Pancreas (tissue), 10 donors: Measurements from ENCODE around the gene MRPS5. TPM values are rescaled to one million over a fixed set of nuclear protein-coding genes. Genes with fewer than 3 reads are reported as not detected.

Experiments used
- ATAC-seq, 4 donors: fragments of 200-7000 bp; cut with Tn5 transposase; one replicate each; pipeline versions ENCODE4 v1.8.0 to v1.9.1; 2020; ENCODE audit warnings: mild to moderate bottlenecking in 4 of 4, moderate library complexity in 4 of 4
- DNase-seq, 6 donors: peaks; one replicate each; pipeline ENCODE4 v3.0.0-alpha.2; 2020
- FAIRE-seq: peaks from 2 replicates; lab custom pipeline; 2012; peaks lifted over from hg19 to GRCh38; lab: Jason Lieb, UNC
- H3K27ac ChIP-seq, 4 donors: fragments of 200-600 bp; sonication (generic); 1 replicate in 3 of 4; 2 replicates in 1 of 4; pipeline versions ENCODE4 v1.5.0 to v1.8.0; 2020
- H3K27me3 ChIP-seq, 4 donors: fragments of 200-600 bp; one replicate each; pipeline ENCODE4 v1.8.0; 2021
- H3K36me3 ChIP-seq, 3 donors: fragments of 200-600 bp; sonication (generic) in 1 of 3; one replicate each; pipeline versions ENCODE4 v1.5.0 to v1.8.0; 2020 to 2021
- H3K4me1 ChIP-seq, 3 donors: fragments of 200-600 bp; one replicate each; pipeline ENCODE4 v1.8.0; 2021
- H3K4me3 ChIP-seq, 4 donors: fragments of 200-600 bp; sonication (generic) in 2 of 4; one replicate each; pipeline versions ENCODE4 v1.5.0 to v1.8.0; 2020 to 2021
- H3K9me3 ChIP-seq, 4 donors: fragments of 200-600 bp; one replicate each; pipeline ENCODE4 v1.8.0; 2021
- WGBS, 2 donors: extraction: QIAGEN DNeasy Blood & Tissue Kit; methylation state at CpG; one replicate each; pipeline ENCODE4 v1.1.7; 2013; 5-methylcytosine and 5-hydroxymethylcytosine counted together
- intact Hi-C, 3 donors: fragments of 100-400 bp; cut with DNase I; formaldehyde crosslinking; loops; one replicate each; pipeline versions ENCODE4 v1.11.1 to v1.14.2; 2022
- polyA plus RNA-seq, 2 donors: library from polyadenylated mRNA; stranded (reverse); fragments of 200-250 nt; gene quantifications; one replicate each; pipeline ENCODE4 v1.2.3, GENCODE V29; 2013
- total RNA-seq, 6 donors: library from RNA; stranded (reverse); fragmentation: NEBNext Ultra II Directional in 4 of 6; extraction: Animal tissue kit (Norgen Biotek cat#: 25700) in 4 of 6; gene quantifications; one replicate each; pipeline versions ENCODE4 v1.2.1 to v1.2.4, GENCODE V29; 2021 to 2023
- TF ChIP-seq, protein P1 (sequence below), 4 donors: fragments of 200-600 bp; sonication (generic) in 3 of 4; IDR thresholded peaks; one replicate each; pipeline versions ENCODE4 v1.5.0 to v1.8.0; 2021; ENCODE audit warnings: antibody characterized with exemption in 4 of 4
- donor health status: healthy with polysubstance abuse.
- donor health status: DM: no; HTN: no; CAD: no; lungs with moderate emphysema.
- donor health status: DM: no; HTN: no; CAD: no.
- donor health status: control.
- donor health status: control.
- donor health status: Bipolar disorder and iron deficiency.
- donor health status: DM: yes; HTN: yes; CAD: no.
- donor health status: DM: no; HTN: no; CAD: no.
- donor health status: DM: no; HTN: no; CAD: no.
- donor health status: DM: yes; HTN: yes; CAD: no.

MRPS5 gene
- total and polyA plus RNA-seq, 8 donors, result 14.8 to 55.2 (median 19.9) TPM

DNA sequence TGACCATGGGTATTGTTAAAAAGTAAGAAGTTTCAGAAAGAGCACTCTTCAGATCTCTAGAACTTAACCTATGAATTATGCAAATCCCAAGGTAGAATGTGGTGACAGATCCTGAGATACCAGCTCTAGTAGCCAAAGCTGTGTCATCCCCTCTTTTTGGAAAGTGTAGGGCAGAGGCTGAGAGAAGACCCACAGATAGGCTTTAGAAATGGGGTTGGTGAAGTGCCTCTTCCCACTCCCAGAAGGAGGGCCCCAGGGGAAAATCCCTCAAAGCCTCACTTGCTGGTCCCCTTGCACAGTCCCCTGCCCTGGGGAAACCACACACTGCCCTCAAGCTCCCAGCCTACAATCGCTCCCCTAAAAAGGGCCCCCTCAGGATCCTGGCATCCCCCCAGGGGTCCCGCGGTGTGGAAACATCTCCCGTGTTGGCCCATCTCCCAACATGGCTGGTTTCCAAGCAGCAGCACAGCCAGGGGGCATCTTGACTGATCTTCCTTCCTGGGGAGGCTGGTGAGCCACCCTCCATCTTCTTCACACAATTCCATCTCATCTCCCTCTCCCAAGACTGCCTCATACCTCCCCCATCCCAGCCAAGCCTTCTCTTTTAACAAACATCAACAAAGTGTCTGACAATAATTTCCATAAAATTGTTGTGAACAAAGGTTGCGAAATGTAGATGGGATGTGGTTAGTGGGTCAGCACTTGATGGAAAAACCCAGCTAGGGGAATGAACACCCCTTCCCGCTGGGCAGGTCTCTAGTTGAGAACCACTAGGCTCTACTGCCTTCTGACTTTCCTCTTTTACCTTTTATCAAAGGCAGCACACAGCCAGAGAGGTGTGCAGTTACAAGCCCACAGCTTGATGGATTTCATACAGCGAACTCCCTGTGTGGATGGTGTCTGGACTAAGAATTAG is 71.0 kb downstream of the MRPS5 start:
- 58 to 60% methylated on average over 7 of the region's 7 CpGs for WGBS, 2 donors
- Histone ChIP-seq H3K36me3 (no peaks in the 10 kb centered on the region), H3K4me1 (no peaks in the 10 kb centered on the region), H3K27me3 (no peaks in the 10 kb centered on the region), H3K4me3 (no peak overlapping the region), H3K27ac (no peak overlapping the region), H3K9me3 (no peaks in the 10 kb centered on the region)
- no peak for ATAC-seq
- no peak for FAIRE-seq
- TF ChIP-seq, protein P1, sequence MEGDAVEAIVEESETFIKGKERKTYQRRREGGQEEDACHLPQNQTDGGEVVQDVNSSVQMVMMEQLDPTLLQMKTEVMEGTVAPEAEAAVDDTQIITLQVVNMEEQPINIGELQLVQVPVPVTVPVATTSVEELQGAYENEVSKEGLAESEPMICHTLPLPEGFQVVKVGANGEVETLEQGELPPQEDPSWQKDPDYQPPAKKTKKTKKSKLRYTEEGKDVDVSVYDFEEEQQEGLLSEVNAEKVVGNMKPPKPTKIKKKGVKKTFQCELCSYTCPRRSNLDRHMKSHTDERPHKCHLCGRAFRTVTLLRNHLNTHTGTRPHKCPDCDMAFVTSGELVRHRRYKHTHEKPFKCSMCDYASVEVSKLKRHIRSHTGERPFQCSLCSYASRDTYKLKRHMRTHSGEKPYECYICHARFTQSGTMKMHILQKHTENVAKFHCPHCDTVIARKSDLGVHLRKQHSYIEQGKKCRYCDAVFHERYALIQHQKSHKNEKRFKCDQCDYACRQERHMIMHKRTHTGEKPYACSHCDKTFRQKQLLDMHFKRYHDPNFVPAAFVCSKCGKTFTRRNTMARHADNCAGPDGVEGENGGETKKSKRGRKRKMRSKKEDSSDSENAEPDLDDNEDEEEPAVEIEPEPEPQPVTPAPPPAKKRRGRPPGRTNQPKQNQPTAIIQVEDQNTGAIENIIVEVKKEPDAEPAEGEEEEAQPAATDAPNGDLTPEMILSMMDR (IDR thresholded peaks at IDR 0.05), result no peak
- intact Hi-C loops, result no loop called here
- DNase-seq, result no peak

DNA sequence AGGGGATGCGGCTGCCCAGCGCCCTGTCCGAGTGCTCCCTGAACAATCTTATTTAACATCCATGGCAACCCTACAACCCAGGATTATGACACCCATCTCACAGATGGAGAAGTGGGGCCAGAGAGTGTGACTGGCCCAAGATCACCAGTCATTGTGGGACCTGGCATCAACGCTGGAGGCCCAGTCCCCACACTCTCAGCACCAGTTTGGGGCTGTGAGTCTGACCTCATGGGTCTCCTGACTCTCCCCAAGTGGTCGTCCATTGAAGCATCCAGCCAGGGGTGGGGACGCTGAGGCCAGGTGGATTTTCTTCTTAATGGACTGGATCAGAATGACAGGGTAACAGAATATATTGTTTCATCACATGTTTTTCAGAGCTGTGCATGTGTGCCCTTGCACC is 71.6 kb downstream of the MRPS5 start:
- Histone ChIP-seq H3K36me3 (no peaks in the 10 kb centered on the region), H3K27ac (no peak overlapping the region), H3K4me1 (no peaks in the 10 kb centered on the region), H3K9me3 (no peaks in the 10 kb centered on the region), H3K4me3 (no peak overlapping the region), H3K27me3 (no peaks in the 10 kb centered on the region)
- TF ChIP-seq, protein P1 (IDR thresholded peaks at IDR 0.05), result no peak
- FAIRE-seq, result no peak
- intact Hi-C loops, result no loop called here
- 68 to 80% methylated on average over 6 of the region's 6 CpGs for WGBS, 2 donors
- no peak for ATAC-seq
- DNase-seq, result no peak

DNA sequence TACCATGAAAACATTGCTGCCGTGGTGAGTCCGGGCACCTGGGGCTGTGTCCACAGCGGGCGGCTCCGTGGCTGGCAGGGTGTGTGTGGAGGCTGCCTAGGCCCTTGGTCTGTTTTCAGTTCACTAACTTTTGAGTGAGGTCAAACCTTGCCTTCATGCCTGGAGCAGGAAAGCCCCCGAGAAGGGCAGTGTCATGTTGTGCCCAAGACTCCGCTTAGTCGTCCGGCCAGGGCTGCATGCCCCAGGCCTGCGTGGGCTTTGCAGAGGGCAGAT is 72.0 kb downstream of the MRPS5 start:
- TF ChIP-seq, protein P1 (IDR thresholded peaks at IDR 0.05), result no peak
- DNase-seq (no peak), FAIRE-seq (no peak), ATAC-seq (no peak)
- no peak overlapping the region for H3K4me3 ChIP-seq
- no peaks in the 10 kb centered on the region for H3K36me3 ChIP-seq
- H3K27me3 ChIP-seq, result no peaks in the 10 kb centered on the region
- 75 to 93% methylated on average over 10 of the region's 10 CpGs for WGBS, 2 donors
- intact Hi-C loops, result no loop called here
- H3K9me3 ChIP-seq, result no peaks in the 10 kb centered on the region
- no peaks in the 10 kb centered on the region for H3K4me1 ChIP-seq
- no peak overlapping the region for H3K27ac ChIP-seq

DNA sequence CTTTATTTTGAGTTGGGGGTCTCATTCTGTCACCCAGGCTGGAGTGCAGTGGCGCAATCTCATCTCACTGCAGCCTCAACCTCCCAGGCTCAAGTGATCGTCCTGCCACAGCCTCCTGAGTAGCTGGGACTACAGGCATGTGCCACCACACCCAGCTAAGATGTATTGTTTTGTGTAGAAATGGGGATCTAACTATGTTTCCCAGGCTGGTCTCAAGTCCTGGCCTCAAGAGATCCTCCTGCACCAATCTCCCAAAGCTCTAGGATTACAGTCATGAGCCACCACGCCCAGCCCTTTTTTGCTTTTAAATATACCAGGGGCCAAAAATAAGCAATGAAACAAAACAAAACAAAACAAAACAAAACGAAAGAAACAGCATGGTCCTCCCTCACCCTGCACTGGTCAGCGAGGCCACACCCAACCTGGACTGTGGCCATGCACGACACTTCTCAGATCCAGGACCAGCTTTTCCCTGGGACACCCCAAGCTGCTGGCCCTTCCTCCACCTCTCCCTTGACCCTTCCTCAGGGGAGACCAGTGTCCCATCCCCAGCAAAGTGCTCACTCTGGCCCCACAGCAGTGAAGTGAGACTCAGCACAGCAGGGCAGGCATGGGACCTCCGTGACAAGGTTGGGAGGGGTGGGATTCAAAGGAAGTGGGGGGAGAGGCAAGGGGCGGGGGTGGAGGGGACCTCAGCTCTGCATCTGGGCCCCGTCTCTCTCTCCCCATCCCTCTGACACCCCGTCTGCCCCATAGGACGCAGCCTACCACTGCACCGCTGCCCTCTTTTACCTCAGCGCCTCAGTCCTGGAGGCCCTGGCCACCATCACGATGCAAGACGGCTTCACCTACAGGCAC is 72.6 kb downstream of the MRPS5 start:
- H3K36me3 ChIP-seq, result no peaks in the 10 kb centered on the region
- FAIRE-seq (no peak), ATAC-seq (no peak), DNase-seq (no peak)
- H3K27me3 ChIP-seq, result no peaks in the 10 kb centered on the region
- no peaks in the 10 kb centered on the region for H3K9me3 ChIP-seq
- no peak overlapping the region for H3K27ac ChIP-seq
- H3K4me3 ChIP-seq, result no peak overlapping the region
- intact Hi-C loops, result no loop called here
- WGBS, 2 donors, result 64 to 75% methylated on average over 13 to 15 of the region's 15 CpGs
- H3K4me1 ChIP-seq, result no peaks in the 10 kb centered on the region
- TF ChIP-seq, protein P1 (IDR thresholded peaks at IDR 0.05), result no peak
